GM18870 (cell line): ENCODE results near the gene FAM120B.

ENCODE experiments used
- ATAC-seq: cut with Tn5 transposase; IDR thresholded peaks from one replicate; pipeline ENCODE4 v1.9.1; 2021; ENCODE audit warnings: moderate library complexity; ENCODE audit not compliant: unreplicated experiment

Gene FAM120B

GRCh38 chr6:170415318-170415717, 108.8 kb downstream of the FAM120B start:
- no peak for ATAC-seq

- ATAC-seq: no peak
Measured at GRCh38 chr6:170416303-170416702, 109.7 kb downstream of the FAM120B start.

GRCh38 chr6:170416959-170417606, 110.5 kb downstream of the FAM120B start:
- ATAC-seq: no peak

GRCh38 chr6:170417881-170418280, 111.3 kb downstream of the FAM120B start:
- ATAC-seq: no peak

GRCh38 chr6:170420283-170420682, 113.7 kb downstream of the FAM120B start:
- ATAC-seq: no peak

GRCh38 chr6:170420791-170421776, 114.5 kb downstream of the FAM120B start:
- ATAC-seq: no peak

GRCh38 chr6:170421921-170422320, 115.4 kb downstream of the FAM120B start:
- ATAC-seq: no peak

GRCh38 chr6:170423030-170423429, 116.5 kb downstream of the FAM120B start:
- ATAC-seq: no peak

GRCh38 chr6:170423814-170424603, 117.5 kb downstream of the FAM120B start:
- ATAC-seq: no peak

GRCh38 chr6:170424604-170425126, 118.1 kb downstream of the FAM120B start:
- no peak for ATAC-seq

- no peak for ATAC-seq
Measured at GRCh38 chr6:170429450-170429849, 122.9 kb downstream of the FAM120B start.

GRCh38 chr6:170433163-170434116, 126.9 kb downstream of the FAM120B start:
- ATAC-seq: no peak

- no peak for ATAC-seq
Measured at GRCh38 chr6:170434117-170434820, 127.7 kb downstream of the FAM120B start.

- ATAC-seq: no peak
Measured at GRCh38 chr6:170434821-170435155, 128.2 kb downstream of the FAM120B start.

GRCh38 chr6:170435766-170436165, 129.2 kb downstream of the FAM120B start:
- no peak for ATAC-seq

GRCh38 chr6:170436209-170436809, 129.8 kb downstream of the FAM120B start:
- ATAC-seq: no peak

GRCh38 chr6:170437719-170438401, 131.3 kb downstream of the FAM120B start:
- ATAC-seq: no peak

- peak; percentile 97 for ATAC-seq
Measured at GRCh38 chr6:170438402-170438753, 131.8 kb downstream of the FAM120B start.
